HG03457 (cell line): ENCODE data around the gene HMCN1.
A peak's percentile ranks its signal among the peaks of the same experiment; 100 is the strongest.
"Not testable (repeated sequence)": the region's sequence is repeated elsewhere in the genome, so short reads cannot be mapped to it uniquely, and the experiment has no call there.

Experiments used
- ATAC-seq: cut with Tn5 transposase; IDR thresholded peaks from one replicate; pipeline ENCODE4 v1.9.1; 2021; ENCODE audit warnings: moderate number of reproducible peaks; ENCODE audit not compliant: unreplicated experiment

The HMCN1 gene

GRCh38 chr1:186125511-186125910 lies 391.3 kb downstream of the HMCN1 start:
- ATAC-seq, result no peak

GRCh38 chr1:186129758-186130157 lies 395.6 kb downstream of the HMCN1 start:
- ATAC-seq, result no peak

- ATAC-seq, result no peak
Measured at GRCh38 chr1:186139115-186139514, 404.9 kb downstream of the HMCN1 start.

GRCh38 chr1:186139701-186140100 lies 405.5 kb downstream of the HMCN1 start:
- ATAC-seq, result no peak

- ATAC-seq, result no peak
Measured at GRCh38 chr1:186142159-186142558, 408.0 kb downstream of the HMCN1 start.

- no peak for ATAC-seq
Measured at GRCh38 chr1:186142916-186143315, 408.7 kb downstream of the HMCN1 start.

GRCh38 chr1:186143481-186143880 lies 409.3 kb downstream of the HMCN1 start:
- ATAC-seq, result no peak

- no peak for ATAC-seq
Measured at GRCh38 chr1:186144505-186144904, 410.3 kb downstream of the HMCN1 start.

GRCh38 chr1:186146974-186147373 lies 412.8 kb downstream of the HMCN1 start:
- ATAC-seq, result no peak

- no peak for ATAC-seq
Measured at GRCh38 chr1:186149591-186149990, 415.4 kb downstream of the HMCN1 start.

GRCh38 chr1:186152227-186152619 lies 418.0 kb downstream of the HMCN1 start:
- no peak for ATAC-seq

GRCh38 chr1:186152620-186153239 lies 418.5 kb downstream of the HMCN1 start:
- ATAC-seq, result no peak

GRCh38 chr1:186154651-186155050 lies 420.5 kb downstream of the HMCN1 start:
- ATAC-seq, result no peak

GRCh38 chr1:186155594-186155993 lies 421.4 kb downstream of the HMCN1 start:
- no peak for ATAC-seq

- not testable (repeated sequence) for ATAC-seq
Measured at GRCh38 chr1:186162895-186163294, 428.7 kb downstream of the HMCN1 start.

- no peak for ATAC-seq
Measured at GRCh38 chr1:186164773-186165172, 430.6 kb downstream of the HMCN1 start.

- no peak for ATAC-seq
Measured at GRCh38 chr1:186165303-186165702, 431.1 kb downstream of the HMCN1 start.

GRCh38 chr1:186167096-186167668 lies 433.0 kb downstream of the HMCN1 start:
- ATAC-seq, result no peak

- no peak for ATAC-seq
Measured at GRCh38 chr1:186175588-186175987, 441.4 kb downstream of the HMCN1 start.

GRCh38 chr1:186178426-186179043 lies 444.3 kb downstream of the HMCN1 start:
- ATAC-seq, result no peak

GRCh38 chr1:186179231-186179630 lies 445.0 kb downstream of the HMCN1 start:
- ATAC-seq, result no peak

- ATAC-seq, result peak; percentile 56
Measured at GRCh38 chr1:186183219-186183618, 449.0 kb downstream of the HMCN1 start.
